Fibroblast of gingiva (primary cell): ENCODE measurements around the gene KLF8.

ENCODE experiments used
- DNase-seq: peaks from one replicate; pipeline ENCODE4 v3.0.0-alpha.2; 2011; ENCODE audit warnings: low read depth

Gene KLF8

DNA sequence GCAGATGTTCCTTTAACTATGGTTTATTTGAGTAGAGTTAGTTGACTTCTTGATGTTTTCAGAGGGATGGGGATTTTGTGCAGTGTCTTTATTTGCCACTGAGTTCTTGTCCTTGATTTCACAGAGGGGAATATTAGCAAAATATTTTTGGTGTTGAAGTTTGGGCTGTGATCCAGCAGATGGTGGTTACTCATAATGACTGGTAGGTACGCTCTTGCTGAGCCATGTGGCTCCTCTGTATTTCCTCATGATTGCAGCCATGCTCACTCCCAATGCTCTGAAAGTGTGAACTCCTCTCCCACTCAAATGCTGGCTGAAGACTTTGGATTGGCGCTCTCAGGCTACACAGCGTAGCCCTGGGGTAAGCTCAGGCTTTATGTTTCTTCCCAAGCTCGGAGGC, 77.7 kb downstream of the KLF8 start:
- no peak for DNase-seq

DNA sequence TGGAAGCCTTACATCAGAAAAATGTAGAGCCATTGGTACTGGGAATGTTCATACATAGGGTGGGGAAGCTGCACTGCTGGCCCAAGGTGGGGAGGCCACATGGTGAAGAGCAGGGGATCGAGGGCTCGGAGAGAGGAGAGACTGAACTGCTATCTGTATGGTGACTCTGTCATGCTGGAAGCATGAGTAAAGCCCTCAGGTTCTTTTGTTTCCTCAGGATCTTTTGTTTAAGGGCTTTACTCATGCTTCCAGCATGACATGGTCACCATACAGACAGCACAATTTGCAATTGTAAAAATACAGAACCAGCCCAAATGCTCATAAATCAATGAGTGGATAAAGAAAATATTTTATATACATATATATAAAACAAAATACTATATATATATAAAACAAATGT, 78.4 kb downstream of the KLF8 start:
- DNase-seq: no peak

DNA sequence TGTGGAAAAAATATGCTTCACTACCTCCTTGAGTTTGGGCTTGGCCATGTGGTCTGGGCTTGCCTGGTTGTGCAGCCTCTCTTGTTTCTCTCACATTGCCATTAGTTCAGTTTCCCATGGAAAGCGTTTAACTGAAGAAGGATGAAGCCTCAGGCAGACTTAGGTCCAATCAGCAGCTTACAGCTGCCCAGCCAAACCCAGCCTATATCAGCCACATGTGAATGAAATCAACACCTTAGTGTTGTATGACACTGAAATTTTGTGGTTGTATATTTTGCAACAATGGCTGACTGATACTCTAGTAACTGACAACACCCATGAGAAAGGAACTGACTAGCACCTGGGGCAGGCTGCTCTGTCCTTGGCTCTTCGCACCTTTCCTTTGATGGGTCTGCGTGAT, 81.2 kb downstream of the KLF8 start:
- DNase-seq: no peak

DNA sequence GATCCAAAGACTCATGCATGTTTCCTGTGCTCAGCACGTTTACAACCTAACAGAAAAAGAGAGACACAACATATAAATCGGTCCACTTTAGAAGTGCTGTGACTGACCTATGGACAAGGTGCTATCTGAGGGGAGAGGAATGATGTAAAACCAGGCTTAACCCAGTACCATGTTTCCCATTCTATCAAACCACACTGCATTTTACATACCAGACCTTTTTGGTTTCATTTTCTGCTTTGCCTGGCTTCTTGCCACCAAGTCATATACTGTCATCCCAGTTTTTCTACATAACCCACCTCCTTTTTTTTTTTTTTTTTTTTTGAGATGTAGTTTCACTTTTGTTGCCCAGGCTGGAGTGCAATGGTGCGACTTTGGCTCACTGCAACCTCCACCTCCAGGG, 82.2 kb downstream of the KLF8 start:
- DNase-seq: no peak

DNA sequence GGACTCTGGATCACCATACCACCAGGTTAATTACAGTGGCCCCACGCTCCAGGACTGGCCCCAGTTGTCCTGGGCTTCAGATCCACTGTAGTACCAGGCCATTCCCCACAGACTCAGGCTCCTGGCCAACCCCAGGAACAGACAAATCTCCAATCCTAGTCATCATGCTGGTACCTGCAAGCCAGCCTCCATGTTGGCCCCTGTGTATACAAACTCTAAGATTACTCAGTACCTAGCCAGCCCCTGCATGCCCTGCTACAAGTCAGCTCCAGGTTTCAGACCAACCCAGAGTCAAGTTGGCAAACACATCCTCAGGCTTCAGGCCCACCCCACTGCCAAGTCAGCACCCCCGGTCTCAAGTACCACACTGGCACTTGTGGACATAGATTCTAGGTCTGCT, 85.9 kb downstream of the KLF8 start:
- no peak for DNase-seq

DNA sequence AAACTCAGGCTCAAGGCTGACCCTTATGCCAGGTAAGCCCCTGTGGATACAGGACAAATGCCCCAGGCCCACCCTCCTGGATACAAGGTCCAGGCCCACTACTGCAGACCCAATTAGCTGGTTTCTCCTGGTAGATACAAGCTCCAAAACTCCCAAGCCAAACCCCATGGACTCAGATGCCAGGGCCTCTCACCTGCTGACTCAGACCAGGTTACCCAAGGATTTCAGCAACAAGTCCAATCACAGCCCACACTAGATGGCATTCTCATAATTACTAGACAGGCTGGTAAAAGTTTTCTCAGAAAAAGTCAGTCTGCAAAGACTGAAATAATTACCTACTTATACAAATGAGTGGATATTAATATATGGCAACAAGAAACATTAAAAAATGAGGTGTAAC, 87.0 kb downstream of the KLF8 start:
- no peak for DNase-seq
